Stimulated activated CD8-positive, alpha-beta memory T cell treated with anti-CD3 and anti-CD28 coated beads, Interleukin-4, amount 100 ng/mL, for 4 hours (primary cell): ENCODE data around the gene STRAP.
"Not testable (repeated sequence)": the region's sequence is repeated elsewhere in the genome, so short reads cannot be mapped to it uniquely, and the experiment has no call there.

Experiments used
- DNase-seq, 2 donors: peaks; one replicate each; pipeline ENCODE4 v3.0.0-alpha.2; 2020; ENCODE audit warnings: low read depth in 2 of 2, low spot score in 1 of 2

STRAP gene

GRCh38 chr12:15919418-15919817 is 37.2 kb downstream of the STRAP start:
- DNase-seq, result no peak

- no peak for DNase-seq
These were observed 42.8 kb downstream of the STRAP start for GRCh38 chr12:15924956-15925355.

DNA sequence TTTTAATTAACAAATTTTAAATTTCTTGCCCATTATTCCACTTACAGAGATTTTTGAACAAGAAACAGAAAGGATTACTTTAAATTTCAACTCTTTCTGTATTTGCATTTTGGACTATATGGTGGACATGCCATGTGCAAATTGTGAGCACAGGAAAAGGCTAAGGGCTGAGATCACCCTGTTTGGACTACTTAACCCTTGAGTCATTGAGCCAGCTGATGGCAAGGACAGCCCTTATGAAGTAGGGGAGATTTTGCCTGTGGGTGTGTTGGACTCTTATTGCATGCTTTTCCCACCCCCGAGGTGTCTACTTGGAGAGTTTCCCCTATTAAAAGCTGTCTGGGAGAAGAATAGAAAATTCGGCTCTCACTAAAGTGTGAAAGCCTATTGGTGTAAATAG is 46.2 kb downstream of the STRAP start:
- no peak for DNase-seq

DNA sequence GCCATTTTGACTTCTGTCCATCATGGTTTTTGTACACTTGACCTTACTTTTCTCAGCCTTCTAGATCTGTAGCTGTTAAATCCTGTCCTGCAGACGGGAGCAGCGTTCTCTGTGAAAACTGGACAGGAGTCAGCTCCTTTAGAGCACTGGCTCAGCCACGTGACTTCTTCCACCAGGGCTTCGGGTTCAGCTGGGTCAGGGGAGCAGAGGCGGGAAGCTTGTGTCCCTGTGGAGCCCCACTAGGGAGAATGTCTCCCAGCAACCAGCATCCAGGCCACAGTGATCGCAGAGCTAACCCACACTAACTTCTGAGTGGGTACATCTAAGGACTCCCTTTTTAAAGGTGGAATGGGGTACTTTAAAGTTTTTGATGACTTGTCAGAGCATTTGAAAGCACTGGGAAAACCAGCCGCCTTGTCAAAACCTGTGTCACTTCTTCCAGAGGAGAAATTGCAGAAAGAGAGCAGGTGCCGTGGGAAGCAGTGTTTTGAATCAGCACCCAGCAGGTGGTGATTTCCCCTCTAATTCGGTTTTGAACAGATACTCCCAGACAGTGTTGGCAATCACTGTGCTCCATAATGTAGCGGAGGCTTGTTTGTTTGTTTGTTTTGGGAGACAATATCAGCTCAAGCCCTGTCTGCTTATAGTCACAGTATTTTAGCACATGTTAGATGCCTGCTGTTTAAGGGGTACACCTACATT is 46.8 kb downstream of the STRAP start:
- no peak for DNase-seq

GRCh38 chr12:15931590-15932053 is 49.4 kb downstream of the STRAP start:
- DNase-seq, result no peak

GRCh38 chr12:15932327-15932726 is 50.1 kb downstream of the STRAP start:
- no peak for DNase-seq

DNA sequence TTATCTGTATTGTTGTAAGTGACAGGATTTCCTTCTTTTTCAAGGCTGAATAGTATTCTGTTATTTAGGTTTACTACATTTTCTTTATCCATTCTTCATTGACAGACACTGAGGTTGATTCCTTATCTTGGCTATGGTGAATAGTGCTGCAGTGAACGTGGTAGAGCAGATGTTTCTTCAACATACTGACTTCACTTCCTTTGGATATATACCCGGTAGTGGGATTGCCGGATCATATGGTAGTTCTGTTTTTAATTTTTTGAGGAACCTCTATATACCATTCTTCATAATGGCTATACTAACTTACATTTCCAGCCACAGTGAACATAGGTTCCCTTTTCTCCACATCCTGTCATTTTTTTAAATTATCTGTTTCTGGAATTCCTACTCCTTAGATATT is 50.8 kb downstream of the STRAP start:
- DNase-seq, result no peak

DNA sequence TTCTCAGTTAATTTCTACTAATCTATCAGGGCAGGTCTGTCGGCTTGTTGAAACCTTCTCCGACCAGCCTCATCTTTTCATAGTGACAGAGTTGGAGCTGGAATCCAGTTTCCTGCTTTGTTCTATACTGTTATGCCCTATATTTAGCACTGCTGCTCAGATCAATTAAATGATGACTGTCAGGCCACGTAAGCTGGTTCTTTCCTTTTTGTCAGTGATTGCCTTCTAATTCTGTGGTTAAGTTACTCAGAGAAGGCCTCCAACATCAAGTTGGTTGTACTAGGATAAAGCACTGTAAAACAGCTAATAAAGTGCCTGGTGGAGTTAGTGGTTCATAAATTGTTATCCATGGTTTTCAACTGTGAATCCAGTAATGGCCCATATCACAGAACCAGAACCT is 51.6 kb downstream of the STRAP start:
- DNase-seq, result no peak

DNA sequence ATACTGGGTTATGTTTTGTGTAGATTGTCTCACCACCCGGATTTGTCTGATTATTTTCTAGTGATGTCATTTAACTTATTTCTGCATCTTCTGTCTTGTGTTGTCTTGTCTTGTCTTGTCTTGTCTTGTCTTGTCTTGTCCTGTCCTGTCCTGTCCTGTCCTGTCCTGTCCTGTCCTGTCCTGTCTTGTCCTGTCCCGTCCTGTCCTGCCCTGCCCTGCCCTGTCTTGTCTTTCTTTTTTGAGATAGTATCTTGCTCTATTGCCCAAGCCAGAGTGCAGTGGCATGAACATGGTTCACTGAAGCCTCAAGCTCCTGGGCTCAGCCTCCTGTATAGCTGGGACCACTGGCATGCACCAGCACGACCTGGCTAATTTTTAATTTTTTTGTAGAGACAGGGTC is 54.6 kb downstream of the STRAP start:
- DNase-seq, result no peak

DNA sequence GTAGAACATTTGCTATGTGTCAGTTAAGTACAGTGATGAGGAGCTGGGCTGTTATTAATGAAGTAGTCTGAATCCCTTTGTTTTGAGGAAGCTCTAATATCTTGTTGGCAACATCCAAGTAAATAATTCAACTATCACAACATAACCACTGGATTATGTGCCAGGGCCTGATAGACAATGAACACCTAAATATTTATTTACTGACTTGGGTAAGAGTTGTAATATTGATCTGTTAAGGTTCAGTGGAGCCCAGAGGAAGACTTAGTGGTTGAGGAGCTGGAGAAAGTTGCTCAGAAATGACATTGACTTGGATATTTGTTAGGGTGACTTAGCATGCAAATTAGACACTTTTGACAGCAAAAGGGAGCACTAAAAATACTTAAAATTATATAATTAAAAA is 55.7 kb downstream of the STRAP start:
- no peak for DNase-seq

DNA sequence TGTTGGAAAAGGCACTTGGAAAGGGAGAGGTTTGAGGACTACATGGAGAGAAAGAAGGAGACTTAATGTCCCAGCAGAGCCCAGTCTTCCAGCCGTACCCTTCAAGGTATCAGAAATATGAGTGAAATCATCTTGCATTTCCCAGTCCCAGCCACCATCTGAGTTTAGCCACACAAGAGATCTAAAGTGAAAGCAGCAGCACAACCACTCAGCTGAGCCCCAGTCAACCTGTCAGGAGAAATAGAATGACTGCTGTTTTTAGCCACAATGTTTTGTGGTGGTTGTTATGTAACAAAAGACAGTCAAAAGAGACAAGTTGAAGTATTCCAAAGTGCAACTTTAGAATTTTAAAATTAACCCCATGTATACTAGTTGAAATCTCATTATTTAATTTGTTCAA is 56.9 kb downstream of the STRAP start:
- no peak for DNase-seq

- no peak for DNase-seq
These were observed 60.3 kb downstream of the STRAP start for GRCh38 chr12:15942475-15942874.

DNA sequence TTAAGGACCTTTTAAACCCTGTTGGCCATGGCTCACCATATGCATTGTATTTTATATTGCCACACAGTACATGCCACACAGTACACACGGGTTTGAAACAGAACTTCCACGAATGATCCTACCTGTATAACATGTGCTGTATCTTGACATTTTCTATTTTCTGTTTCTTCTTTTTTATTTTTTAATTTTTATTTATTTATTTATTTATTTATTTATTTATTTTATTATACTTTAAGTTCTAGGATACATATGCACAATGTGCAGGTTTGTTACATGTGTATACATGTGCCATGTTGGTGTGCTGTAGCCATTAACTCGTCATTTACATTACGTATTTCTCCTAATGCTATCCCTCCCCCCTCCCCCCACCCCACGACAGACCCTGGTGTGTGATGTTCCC is 61.3 kb downstream of the STRAP start:
- DNase-seq, result not testable (repeated sequence)

- not testable (repeated sequence) for DNase-seq
These were observed 66.3 kb downstream of the STRAP start for GRCh38 chr12:15948461-15948860.
